Measurements from ENCODE around the gene CCDC71.

CCDC71 gene

GRCh38 chr3:49165771-49166751 lies at the start of gene CCDC71:
CCDC71 (minus strand) TSS chr3:49166331; CDS start chr3:49164208, 2,123 bp downstream.
- DNase-seq (ENCODE audit: low read depth): peak; percentile 61

GRCh38 chr3:49213998-49214397 lies 47.9 kb upstream of the CCDC71 start:
- DNase-seq (ENCODE audit: low read depth): no peak

GRCh38 chr3:49213541-49213943 lies 47.4 kb upstream of the CCDC71 start:
- no peak for DNase-seq (ENCODE audit: low read depth)

- DNase-seq (ENCODE audit: low read depth): peak; percentile 20
Observed at GRCh38 chr3:49199900-49200281, 33.8 kb upstream of the CCDC71 start.

GRCh38 chr3:49199239-49199899 lies 33.2 kb upstream of the CCDC71 start:
- DNase-seq (ENCODE audit: low read depth): peak; percentile 95

- no peak for DNase-seq (ENCODE audit: low read depth)
Observed at GRCh38 chr3:49198611-49199230, 32.6 kb upstream of the CCDC71 start.

GRCh38 chr3:49198161-49198560 lies 32.0 kb upstream of the CCDC71 start:
- no peak for DNase-seq (ENCODE audit: low read depth)

GRCh38 chr3:49191741-49192140 lies 25.6 kb upstream of the CCDC71 start:
- no peak for DNase-seq (ENCODE audit: low read depth)

- DNase-seq (ENCODE audit: low read depth): no peak
Observed at GRCh38 chr3:49183873-49184272, 17.7 kb upstream of the CCDC71 start.

- no peak for DNase-seq (ENCODE audit: low read depth)
Observed at GRCh38 chr3:49182682-49183081, 16.6 kb upstream of the CCDC71 start.

GRCh38 chr3:49181351-49181750 lies 15.2 kb upstream of the CCDC71 start:
- no peak for DNase-seq (ENCODE audit: low read depth)

GRCh38 chr3:49180116-49180515 lies 14.0 kb upstream of the CCDC71 start:
- DNase-seq (ENCODE audit: low read depth): no peak

- DNase-seq (ENCODE audit: low read depth): no peak
Observed at GRCh38 chr3:49177073-49177472, 10.9 kb upstream of the CCDC71 start.

- DNase-seq (ENCODE audit: low read depth): no peak
Observed at GRCh38 chr3:49175530-49175929, 9.4 kb upstream of the CCDC71 start.

GRCh38 chr3:49174397-49174985 lies 8.4 kb upstream of the CCDC71 start:
- no peak for DNase-seq (ENCODE audit: low read depth)

GRCh38 chr3:49173792-49174170 lies 7.7 kb upstream of the CCDC71 start:
- peak; percentile 16 for DNase-seq (ENCODE audit: low read depth)

- DNase-seq (ENCODE audit: low read depth): no peak
Observed at GRCh38 chr3:49173116-49173791, 7.1 kb upstream of the CCDC71 start.

GRCh38 chr3:49172551-49173041 lies 6.5 kb upstream of the CCDC71 start:
- no peak for DNase-seq (ENCODE audit: low read depth)

GRCh38 chr3:49171775-49172500 lies 5.8 kb upstream of the CCDC71 start:
- DNase-seq (ENCODE audit: low read depth): no peak

- DNase-seq (ENCODE audit: low read depth): peak; percentile 86
Observed at GRCh38 chr3:49171119-49171774, 5.1 kb upstream of the CCDC71 start, which contains the start of gene KLHDC8B. KLHDC8B (plus strand) TSS chr3:49171598; CDS start chr3:49172770, 1,172 bp downstream.

All from iris pigment epithelial cell (primary cell).